ENCODE data around the gene PTPRM. TPM values are rescaled to one million over a fixed set of nuclear protein-coding genes. Genes with fewer than 3 reads are reported as not detected.

PTPRM gene
- total RNA-seq, 1 donor from 2014 or later = 63.2 TPM

DNA sequence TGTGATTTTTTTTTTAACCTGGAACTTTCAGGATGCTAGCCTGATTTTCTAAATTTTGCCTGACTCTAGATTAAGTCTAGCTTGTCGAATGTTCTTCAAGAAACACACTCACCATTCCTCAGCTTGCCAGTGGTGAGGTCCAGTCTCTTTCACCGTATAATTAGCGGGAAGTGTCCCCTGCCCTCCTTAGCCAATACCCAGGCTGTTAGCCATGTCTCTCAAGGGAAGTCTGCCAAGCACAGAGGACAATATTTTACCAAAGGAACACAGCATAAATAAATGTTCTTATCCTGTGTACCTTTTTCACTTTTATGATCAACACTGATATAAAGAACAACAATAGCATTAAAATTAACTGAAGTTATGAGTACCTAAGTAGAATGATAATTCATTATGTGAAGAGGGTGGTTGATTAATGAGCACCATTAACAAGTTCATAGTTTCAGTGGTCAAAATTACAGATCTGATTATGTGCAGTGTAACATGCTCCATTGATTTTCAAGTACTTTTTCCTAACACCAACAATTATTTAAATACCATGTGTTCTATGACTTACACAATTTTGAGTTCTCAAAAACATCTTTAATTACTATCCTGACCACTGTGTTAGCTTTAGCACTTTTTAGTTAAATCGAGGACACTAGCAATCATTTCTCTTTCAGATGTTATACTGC lies 596.3 kb downstream of the PTPRM start:
- TF ChIP-seq, protein P1, sequence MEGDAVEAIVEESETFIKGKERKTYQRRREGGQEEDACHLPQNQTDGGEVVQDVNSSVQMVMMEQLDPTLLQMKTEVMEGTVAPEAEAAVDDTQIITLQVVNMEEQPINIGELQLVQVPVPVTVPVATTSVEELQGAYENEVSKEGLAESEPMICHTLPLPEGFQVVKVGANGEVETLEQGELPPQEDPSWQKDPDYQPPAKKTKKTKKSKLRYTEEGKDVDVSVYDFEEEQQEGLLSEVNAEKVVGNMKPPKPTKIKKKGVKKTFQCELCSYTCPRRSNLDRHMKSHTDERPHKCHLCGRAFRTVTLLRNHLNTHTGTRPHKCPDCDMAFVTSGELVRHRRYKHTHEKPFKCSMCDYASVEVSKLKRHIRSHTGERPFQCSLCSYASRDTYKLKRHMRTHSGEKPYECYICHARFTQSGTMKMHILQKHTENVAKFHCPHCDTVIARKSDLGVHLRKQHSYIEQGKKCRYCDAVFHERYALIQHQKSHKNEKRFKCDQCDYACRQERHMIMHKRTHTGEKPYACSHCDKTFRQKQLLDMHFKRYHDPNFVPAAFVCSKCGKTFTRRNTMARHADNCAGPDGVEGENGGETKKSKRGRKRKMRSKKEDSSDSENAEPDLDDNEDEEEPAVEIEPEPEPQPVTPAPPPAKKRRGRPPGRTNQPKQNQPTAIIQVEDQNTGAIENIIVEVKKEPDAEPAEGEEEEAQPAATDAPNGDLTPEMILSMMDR (conservative IDR thresholded peaks at IDR 0.05; ENCODE audit: low read depth, low read length) = no peak
- H3K4me3 ChIP-seq (ENCODE audit: low read depth, low read length) = no peak overlapping the region
- DNase-seq (ENCODE audit: low read depth) = no peak

DNA sequence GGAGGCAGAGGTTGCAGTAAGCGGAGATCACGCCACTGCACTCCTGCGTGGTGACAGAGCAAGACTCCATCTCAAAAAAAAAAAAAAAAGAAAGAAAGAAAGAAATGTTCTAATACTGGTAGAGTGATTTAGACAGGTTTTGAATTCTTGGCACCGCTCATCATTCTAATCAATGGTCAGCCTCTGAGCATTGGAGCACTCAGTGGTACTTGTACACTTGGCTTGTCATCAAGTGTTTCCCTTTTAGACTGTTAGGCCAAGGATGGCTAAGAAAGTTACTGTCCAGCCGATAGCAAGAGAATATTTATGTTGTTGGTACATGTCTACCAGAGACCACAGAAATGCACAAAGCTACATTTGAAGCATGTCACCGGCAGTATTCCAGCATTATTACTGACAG lies 598.0 kb downstream of the PTPRM start:
- H3K4me3 ChIP-seq (ENCODE audit: low read depth, low read length) = no peak overlapping the region
- TF ChIP-seq, protein P1 (conservative IDR thresholded peaks at IDR 0.05; ENCODE audit: low read depth, low read length) = no peak
- DNase-seq (ENCODE audit: low read depth) = no peak

DNA sequence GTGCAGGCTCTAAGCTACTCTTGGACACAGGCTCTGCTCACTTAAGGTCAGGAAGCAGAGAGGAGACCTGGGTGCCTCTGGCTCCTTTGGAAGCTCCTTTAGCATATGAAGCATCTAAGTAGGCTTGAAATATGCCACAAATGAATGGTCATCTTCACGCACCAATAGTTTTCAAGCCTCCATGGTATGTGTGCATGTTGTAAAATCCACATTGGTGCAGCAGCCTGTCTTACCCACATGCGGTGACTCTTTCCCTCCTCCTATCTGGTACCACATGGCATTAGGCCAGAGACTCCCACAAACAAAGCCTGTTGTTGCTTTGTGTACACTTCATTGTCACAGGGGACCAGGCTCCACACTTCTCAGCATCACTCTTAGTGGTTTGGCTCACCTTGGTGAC lies 599.9 kb downstream of the PTPRM start:
- no peak overlapping the region for H3K4me3 ChIP-seq (ENCODE audit: low read depth, low read length)
- TF ChIP-seq, protein P1 (conservative IDR thresholded peaks at IDR 0.05; ENCODE audit: low read depth, low read length) = no peak
- DNase-seq (ENCODE audit: low read depth) = no peak

DNA sequence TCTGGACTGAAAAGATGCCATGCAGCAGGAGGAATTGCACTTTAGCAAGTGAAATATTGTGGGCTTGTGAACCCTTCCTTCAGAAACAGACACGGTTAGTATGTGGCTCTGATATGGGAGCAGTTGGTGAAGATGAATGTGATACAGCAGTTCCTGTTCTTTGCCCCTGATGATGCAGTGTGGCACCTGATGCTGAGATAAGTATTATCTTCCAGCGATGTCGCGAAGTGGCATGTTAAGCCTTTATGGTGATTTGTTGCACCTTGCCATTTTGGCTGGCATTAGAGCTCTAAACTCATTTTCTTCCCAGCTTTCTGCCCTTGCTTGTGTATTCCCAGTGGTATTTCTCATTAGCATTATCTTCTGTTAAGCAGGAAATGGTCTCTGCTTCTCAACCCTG lies 600.6 kb downstream of the PTPRM start:
- no peak overlapping the region for H3K4me3 ChIP-seq (ENCODE audit: low read depth, low read length)
- TF ChIP-seq, protein P1 (conservative IDR thresholded peaks at IDR 0.05; ENCODE audit: low read depth, low read length) = no peak
- DNase-seq (ENCODE audit: low read depth) = no peak

DNA sequence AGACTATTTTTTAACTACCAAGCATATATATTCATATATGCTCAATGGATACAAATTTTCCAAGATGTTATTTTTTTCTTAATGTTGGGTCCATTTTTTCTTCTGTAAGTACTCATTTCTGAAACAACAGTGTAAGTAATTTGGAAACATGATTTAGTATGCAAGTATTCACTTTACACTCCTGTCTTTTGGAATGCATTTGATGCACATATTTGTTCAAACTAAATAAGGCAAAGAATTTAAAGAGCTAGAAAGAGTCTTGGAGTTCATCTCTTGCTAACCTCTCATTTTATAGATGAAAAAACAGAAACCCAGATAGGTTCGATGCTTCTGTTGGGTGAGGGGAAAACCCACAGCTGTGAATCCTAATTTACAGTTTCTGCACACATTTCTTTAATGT lies 602.6 kb downstream of the PTPRM start:
- DNase-seq (ENCODE audit: low read depth) = no peak
- no peak overlapping the region for H3K4me3 ChIP-seq (ENCODE audit: low read depth, low read length)
- TF ChIP-seq, protein P1 (conservative IDR thresholded peaks at IDR 0.05; ENCODE audit: low read depth, low read length) = no peak

DNA sequence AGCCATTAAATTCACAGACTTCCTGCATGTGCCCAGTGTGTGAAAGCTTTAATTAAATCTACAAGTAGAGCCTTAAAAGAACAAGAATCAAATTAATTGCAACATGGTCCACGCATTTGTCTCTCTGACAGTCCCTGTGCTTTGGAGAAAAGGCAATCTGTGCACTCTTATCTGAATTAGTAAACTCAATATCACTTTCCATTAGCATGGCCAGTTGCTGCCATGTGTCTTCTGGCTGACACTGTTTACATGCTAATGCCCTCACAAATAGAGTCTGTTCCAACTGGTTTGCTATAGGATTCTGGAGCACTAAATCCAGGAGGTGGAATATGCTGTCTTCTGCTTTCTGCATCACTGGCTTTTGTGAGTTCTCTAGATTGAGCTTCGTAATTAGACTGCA lies 607.7 kb downstream of the PTPRM start:
- no peak for DNase-seq (ENCODE audit: low read depth)
- TF ChIP-seq, protein P1 (conservative IDR thresholded peaks at IDR 0.05; ENCODE audit: low read depth, low read length) = no peak
- H3K4me3 ChIP-seq (ENCODE audit: low read depth, low read length) = no peak overlapping the region

DNA sequence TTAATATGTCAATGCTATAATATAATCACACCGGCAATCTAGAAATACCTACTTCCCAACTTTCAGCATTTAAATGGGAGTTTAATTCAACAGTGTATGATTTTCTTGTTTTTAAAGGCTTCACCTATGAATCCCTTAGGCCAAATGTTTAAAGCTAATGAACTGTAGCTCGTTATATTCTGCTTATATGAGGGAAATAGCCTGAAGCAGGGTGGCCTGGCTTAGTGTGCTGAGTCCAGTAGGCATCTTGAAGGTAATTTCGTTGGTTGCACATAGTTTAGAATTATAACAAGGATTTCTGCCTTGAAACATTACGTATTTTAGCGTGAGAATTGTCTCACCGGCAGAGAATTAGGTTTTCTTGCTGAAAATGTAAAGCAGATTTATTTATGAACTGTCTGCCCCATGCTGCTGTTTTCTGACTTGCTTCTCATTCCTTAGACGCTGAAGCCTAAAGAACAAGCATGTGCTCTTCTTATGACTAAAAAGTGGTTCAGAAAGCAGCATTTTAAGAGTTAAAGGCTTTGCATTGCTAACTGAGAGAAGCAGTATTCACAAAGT lies 608.5 kb downstream of the PTPRM start:
- no peak overlapping the region for H3K4me3 ChIP-seq (ENCODE audit: low read depth, low read length)
- no peak for DNase-seq (ENCODE audit: low read depth)
- TF ChIP-seq, protein P1 (conservative IDR thresholded peaks at IDR 0.05; ENCODE audit: low read depth, low read length) = no peak
